Activated naive CD8-positive, alpha-beta T cell treated with anti-CD3 and anti-CD28 coated beads, Interleukin-2, amount 10 ng/mL, durations not matched to agents 7 days and 5 days (primary cell): Measurements from ENCODE around the gene RTRAF. TPM values are rescaled to one million over a fixed set of nuclear protein-coding genes. Genes with fewer than 3 reads are reported as not detected.

Experiments used
- ATAC-seq: fragments of 150-1000 bp; cut with Tn5 transposase; one replicate; pipeline ENCODE4 v1.10.0; 2021; ENCODE audit warnings: low read depth, moderate library complexity
- POLR2A ChIA-PET: fragments of 350-600 bp; sonication (Branson Sonifier 250); formaldehyde crosslinking; loops from one replicate; lab custom pipeline; 2021; ENCODE audit warnings: antibody characterized with exemption; lab: Charles Lee
- DNase-seq: peaks from one replicate; pipeline ENCODE4 v3.0.0; 2021
- H3K27ac Mint-ChIP-seq: one replicate; pipeline ENCODE4 v1.8.0; 2022; ENCODE audit warnings: mild to moderate bottlenecking, mixed read lengths
- H3K27me3 Mint-ChIP-seq: one replicate; pipeline ENCODE4 v1.8.0; 2022; ENCODE audit warnings: mild to moderate bottlenecking, moderate library complexity, mixed read lengths
- H3K36me3 Mint-ChIP-seq: one replicate; pipeline ENCODE4 v1.8.0; 2021; ENCODE audit warnings: mild to moderate bottlenecking, mixed read lengths
- H3K4me1 Mint-ChIP-seq: one replicate; pipeline ENCODE4 v1.8.0; 2021; ENCODE audit warnings: mixed read lengths
- H3K4me3 Mint-ChIP-seq: one replicate; pipeline ENCODE4 v1.8.0; 2022; ENCODE audit warnings: mild to moderate bottlenecking, moderate library complexity, mixed read lengths
- H3K9me3 Mint-ChIP-seq: one replicate; pipeline ENCODE4 v1.8.0; 2021; ENCODE audit warnings: mixed read lengths
- total RNA-seq, 2 experiments: library from RNA; stranded (reverse); gene quantifications; one replicate each; pipeline ENCODE4 v1.2.3, GENCODE V29; 2021

Gene RTRAF
- total RNA-seq, 2 experiments from 2014 or later: 143 to 147 TPM

DNA sequence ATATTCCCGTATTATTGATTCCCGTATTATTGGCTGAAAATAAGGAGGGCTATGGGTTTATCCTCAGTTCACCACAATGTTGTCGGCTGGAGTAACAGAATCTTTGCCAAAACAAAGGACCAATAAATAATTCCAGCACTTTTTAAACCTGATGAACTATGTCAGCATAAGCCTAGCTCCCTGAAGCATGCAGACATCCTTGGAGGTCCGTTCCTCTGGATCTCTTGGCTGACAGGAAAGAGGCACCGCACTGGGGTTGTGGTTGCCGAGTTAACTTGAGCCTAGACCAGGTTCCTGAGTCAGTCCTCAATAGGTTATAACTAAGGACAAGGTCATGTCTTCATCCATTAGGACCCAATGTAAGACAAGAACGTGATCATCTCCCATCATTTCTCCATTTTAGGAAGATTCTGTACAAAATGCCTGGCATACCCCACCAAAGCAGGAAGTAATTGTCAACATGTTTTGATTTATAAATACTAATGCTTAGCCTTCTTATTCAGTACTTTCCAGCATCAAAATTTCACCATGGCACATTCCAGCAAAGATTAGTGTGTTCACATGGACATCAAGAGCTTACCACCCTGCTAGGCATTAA, 43.0 kb downstream of the RTRAF start:
- POLR2A ChIA-PET: no interaction called here
- no peak for DNase-seq
- Mint-ChIP-seq H3K9me3 (no peaks in the 10 kb centered on the region), H3K4me3 (no peak overlapping the region), H3K4me1 (no peaks in the 10 kb centered on the region), H3K27ac (no peak overlapping the region), H3K36me3 (no peaks in the 10 kb centered on the region), H3K27me3 (peaks cover 3% of the 10 kb centered on the region)
- ATAC-seq: no peak

DNA sequence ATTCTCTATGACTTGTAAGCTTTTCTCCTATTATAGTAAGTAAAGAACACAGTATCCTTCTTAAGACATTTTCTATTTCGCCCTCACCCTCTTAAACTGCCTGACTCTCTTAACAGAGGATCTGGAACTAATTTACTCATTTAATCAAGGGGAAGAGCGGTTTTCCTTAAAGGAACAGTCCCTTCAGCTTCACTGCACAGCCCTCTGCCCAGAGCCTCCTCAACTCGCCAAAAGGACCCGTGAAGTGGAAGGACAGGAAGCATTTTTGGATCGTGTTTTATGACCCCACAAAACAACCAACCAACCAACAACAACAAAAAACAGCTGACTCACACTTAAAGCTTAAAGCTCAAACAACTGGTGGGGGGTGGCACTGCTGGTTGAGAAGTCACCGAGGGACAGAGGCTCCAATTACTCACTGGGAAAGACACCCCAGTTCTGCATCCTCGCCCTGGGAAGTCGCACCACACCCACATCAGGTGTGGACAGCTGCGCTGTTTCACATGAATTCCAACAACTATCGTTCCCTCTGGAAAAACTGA, 43.8 kb downstream of the RTRAF start:
- H3K4me1 Mint-ChIP-seq: no peaks in the 10 kb centered on the region
- POLR2A ChIA-PET: no interaction called here
- H3K27me3 Mint-ChIP-seq: peaks cover 4% of the 10 kb centered on the region
- H3K36me3 Mint-ChIP-seq: no peaks in the 10 kb centered on the region
- H3K4me3 Mint-ChIP-seq: no peak overlapping the region
- no peaks in the 10 kb centered on the region for H3K9me3 Mint-ChIP-seq
- no peak overlapping the region for H3K27ac Mint-ChIP-seq
- ATAC-seq (no peak), DNase-seq (no peak)

DNA sequence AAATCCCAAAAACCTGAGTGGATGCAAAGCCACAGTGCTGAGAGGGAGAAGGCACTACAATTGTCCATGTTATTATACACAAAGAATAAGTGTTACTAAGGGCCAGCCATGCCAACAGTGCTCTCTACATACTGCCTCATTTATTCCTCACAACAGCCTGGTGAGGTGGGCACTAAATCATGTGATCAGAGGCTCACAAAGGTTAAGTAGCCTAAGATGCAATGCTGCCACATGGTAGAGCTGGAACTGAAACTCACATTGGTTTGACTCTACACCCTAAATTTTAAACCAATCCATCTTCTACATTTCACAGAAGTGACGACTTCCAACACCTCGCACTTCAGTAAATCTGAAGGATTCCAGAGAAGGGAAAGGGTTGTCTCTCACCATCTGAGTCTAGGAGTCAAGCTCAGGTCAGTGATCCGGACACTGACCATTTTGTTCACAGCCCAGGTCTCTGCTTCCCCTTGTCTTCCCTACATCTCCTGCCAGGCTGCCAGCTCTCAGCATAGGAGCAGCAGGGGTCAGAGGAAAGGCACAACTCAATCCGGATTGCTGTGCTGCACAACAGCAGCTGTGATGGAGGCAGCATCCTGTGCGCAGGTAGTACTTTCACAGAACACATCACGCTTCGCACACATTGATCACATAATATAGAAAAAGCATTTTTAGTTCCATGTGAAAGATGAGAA, 49.9 kb downstream of the RTRAF start:
- H3K9me3 Mint-ChIP-seq: no peaks in the 10 kb centered on the region
- peaks cover 7% of the 10 kb centered on the region for H3K27me3 Mint-ChIP-seq
- H3K4me1 Mint-ChIP-seq: no peaks in the 10 kb centered on the region
- no peaks in the 10 kb centered on the region for H3K36me3 Mint-ChIP-seq
- ATAC-seq (no peak), DNase-seq (no peak)
- POLR2A ChIA-PET: no interaction called here
- no peak overlapping the region for H3K27ac Mint-ChIP-seq
- no peak overlapping the region for H3K4me3 Mint-ChIP-seq

DNA sequence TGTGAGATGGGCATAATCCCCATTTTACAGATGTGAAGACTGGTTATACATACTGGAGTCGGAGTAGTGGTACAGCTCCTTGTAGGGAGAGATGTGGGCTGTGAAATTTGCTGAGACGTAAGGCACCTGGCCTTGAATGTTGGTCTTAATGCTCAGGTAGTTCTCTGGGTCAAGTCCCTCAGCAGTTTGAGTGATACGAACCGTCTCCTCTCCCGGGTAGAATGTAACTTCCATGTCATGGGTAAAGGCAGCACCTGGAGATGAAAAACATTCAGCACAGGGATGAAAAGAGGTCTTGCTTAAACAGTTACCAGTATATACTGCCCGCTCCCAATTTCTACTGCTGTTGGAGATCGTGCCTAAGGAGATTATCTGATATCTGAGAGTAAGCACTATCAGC, 51.3 kb downstream of the RTRAF start:
- no peak overlapping the region for H3K27ac Mint-ChIP-seq
- H3K27me3 Mint-ChIP-seq: peaks cover 7% of the 10 kb centered on the region
- no peak for ATAC-seq
- POLR2A ChIA-PET: no interaction called here
- no peaks in the 10 kb centered on the region for H3K9me3 Mint-ChIP-seq
- H3K36me3 Mint-ChIP-seq: no peaks in the 10 kb centered on the region
- no peak for DNase-seq
- H3K4me3 Mint-ChIP-seq: no peak overlapping the region
- no peaks in the 10 kb centered on the region for H3K4me1 Mint-ChIP-seq

DNA sequence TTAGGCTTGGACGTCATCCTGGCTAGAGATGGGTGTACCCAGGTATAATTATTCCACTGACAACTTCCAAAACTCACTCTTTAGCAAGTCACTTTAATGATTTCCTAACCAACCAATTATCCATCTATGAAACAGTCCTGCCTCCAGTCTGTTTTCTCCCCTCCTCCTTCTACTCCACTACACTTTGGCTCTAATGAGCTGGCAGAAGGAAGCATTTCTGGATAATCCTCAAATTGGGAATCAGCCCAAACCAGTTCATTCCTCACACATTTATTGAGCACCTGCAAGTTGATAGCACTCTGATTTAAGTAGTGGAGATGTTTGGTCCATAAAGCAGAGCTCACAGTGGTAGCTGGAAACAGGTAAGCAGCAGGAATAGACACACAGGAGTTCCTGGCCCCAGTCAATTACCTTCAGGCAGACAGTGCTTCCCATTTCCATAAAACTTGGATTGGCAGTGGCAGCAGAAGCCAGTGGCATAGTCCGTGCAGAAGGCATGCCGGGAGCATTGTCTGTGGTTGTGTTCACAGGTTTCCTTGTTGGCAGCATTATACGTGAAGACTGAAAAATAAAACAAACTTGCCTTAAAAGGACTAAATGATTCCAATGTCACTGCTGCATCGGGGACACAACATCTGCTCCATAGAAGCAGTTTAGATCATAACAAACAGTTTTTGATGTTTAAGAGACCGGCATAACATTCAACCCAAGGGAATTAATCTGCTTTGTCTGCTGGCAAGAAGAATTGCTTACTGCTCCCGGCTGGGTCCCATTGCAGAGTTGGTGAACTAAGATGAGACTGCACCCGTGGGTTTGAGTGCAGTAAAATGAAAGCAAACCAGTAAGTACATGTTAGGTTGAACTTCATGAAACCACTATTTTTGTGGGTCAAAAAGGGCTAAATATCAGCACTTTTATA, 53.3 kb downstream of the RTRAF start:
- H3K4me3 Mint-ChIP-seq: no peak overlapping the region
- H3K36me3 Mint-ChIP-seq: no peaks in the 10 kb centered on the region
- H3K27me3 Mint-ChIP-seq: peaks cover 8% of the 10 kb centered on the region
- DNase-seq: no peak
- H3K4me1 Mint-ChIP-seq: no peaks in the 10 kb centered on the region
- no peak overlapping the region for H3K27ac Mint-ChIP-seq
- no peaks in the 10 kb centered on the region for H3K9me3 Mint-ChIP-seq
- POLR2A ChIA-PET: no interaction called here
- no peak for ATAC-seq

DNA sequence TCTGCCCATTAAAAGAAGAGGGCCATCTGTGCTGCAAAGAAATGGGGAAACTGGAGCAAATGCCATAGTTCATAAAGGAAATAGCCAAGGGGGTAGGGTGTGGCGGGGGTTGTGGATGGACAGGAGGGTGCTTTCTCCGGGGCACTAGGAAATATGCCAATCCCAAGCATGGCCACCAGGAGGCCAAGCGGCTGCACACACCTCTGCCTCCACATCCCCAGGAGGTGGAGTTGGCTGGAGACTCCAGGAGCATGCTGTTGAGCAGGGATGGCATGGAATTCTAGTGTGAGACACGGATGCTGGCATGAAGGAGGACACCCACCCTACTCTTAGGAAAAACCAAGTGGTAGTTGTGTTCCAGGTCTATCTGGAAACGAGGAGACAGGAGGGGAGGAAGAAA, 54.3 kb downstream of the RTRAF start:
- Mint-ChIP-seq H3K27ac (no peak overlapping the region), H3K4me3 (no peak overlapping the region), H3K4me1 (no peaks in the 10 kb centered on the region), H3K27me3 (peaks cover 2% of the 10 kb centered on the region), H3K36me3 (no peaks in the 10 kb centered on the region), H3K9me3 (no peaks in the 10 kb centered on the region)
- POLR2A ChIA-PET: no interaction called here
- DNase-seq: peak; percentile 45
- peak; percentile 71 for ATAC-seq

DNA sequence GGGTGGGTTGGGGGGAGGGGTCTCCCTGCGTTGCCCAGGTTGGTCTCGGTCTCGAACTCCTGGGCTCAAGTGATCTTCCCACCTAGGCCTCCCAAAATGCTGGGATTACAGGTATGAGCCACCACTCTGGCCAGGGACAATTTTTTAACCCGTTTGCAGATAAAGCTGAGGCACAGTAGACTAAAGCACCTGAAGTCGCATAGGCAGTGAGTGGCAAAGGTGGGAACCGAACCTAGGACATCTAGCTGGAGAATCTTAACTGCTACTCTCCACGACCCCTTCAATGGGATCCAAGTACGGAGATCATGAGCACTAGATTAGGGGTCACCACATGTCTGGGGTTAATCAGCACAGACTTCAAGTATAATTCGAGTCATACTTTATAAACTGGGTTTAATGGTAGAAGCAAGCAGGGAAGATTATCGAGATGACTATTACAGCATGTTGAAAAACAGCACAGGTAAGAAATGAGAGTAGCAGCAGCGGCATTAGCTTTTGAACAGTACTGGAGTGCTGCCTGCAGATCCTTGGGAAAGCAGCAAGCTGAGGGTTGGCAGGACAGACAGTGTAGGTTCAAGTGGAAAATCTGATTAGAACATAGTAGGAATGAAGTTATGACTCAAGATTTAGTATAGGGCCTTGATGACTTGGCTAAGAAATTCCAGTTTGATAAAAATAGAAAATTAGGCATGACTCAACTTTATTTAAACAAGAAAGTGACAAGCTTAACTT, 55.6 kb downstream of the RTRAF start:
- Mint-ChIP-seq H3K4me1 (no peaks in the 10 kb centered on the region), H3K36me3 (no peaks in the 10 kb centered on the region), H3K9me3 (no peaks in the 10 kb centered on the region), H3K4me3 (no peak overlapping the region), H3K27ac (no peak overlapping the region), H3K27me3 (peaks cover 5% of the 10 kb centered on the region)
- ATAC-seq (no peak), DNase-seq (no peak)
- POLR2A ChIA-PET: no interaction called here

DNA sequence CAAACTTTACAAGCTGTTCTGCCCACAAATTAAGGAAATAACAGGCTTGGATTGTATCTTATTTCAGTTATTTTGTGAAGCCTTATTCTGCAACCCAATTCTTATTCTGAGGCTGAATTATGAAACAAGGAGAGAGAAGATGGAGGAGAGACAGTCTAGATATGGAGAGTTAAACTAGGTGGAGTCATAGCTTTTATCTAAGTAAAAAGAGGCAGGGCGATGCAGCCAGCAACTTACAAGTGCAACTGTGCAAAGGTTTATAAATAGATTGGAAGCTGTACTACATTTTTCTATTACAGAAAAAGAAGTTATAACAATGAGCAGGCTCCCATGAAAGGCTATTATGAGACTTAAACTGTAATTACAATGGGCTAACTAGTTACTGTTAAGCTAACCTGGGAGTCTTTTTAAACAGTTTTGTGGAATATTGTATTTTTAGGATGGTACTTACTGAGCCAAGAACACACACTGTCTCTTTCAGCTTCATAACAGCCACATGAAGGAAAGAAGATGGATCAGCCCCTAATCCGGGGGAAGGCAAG, 57.1 kb downstream of the RTRAF start:
- ATAC-seq: no peak
- Mint-ChIP-seq H3K4me1 (no peaks in the 10 kb centered on the region), H3K9me3 (no peaks in the 10 kb centered on the region), H3K4me3 (no peak overlapping the region), H3K36me3 (no peaks in the 10 kb centered on the region), H3K27me3 (peaks cover 5% of the 10 kb centered on the region), H3K27ac (no peak overlapping the region)
- POLR2A ChIA-PET: no interaction called here
- DNase-seq: no peak

DNA sequence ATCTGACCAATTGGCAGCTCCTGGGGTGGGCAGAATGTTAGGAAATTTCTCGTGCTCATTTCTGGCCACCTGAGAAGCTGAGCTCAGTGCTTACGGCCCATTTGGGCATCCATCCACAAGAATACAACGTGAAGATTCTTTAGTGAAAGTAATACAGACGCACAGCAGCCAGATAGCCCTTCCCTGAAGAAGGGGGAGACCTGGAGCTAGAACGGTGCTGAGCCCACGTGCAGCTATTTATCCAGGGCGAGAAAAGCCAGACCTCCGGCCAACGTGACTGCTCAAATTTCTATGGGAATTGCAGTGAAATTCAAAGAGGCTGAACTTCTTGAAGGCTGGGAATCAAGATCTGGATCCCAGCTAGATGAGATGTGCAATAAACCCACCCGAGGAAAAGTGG, 58.8 kb downstream of the RTRAF start:
- H3K27ac Mint-ChIP-seq: no peak overlapping the region
- no peaks in the 10 kb centered on the region for H3K9me3 Mint-ChIP-seq
- no peak overlapping the region for H3K4me3 Mint-ChIP-seq
- H3K27me3 Mint-ChIP-seq: peaks cover 7% of the 10 kb centered on the region
- POLR2A ChIA-PET: no interaction called here
- ATAC-seq (no peak), DNase-seq (no peak)
- H3K4me1 Mint-ChIP-seq: no peaks in the 10 kb centered on the region
- H3K36me3 Mint-ChIP-seq: no peaks in the 10 kb centered on the region

DNA sequence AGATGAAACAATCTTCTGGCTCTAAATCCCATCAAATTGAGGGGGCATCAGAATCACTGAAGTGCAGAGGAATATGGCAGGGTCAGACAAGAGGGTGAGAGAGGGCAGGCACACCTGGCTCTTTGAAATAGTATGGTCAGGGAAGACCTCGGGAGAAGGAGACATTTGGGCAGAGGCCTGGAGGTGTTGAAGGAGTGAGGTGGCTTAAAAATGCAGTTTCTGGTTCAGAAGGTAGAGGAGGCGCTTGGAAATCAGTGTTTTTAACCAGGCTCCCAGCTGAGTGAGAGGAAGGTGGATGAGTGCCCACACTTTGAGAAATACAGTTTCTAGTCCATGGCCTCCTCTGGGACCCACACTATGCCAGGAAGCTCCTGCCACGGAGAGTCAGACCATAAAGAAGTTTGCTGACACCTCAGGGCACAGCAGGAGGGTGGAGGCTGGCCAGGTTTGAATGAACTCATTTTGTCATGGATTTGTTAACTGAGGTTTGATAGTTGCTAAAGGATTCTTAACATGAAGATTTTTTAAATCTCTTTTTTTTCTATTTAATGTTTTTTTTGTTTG, 59.4 kb downstream of the RTRAF start:
- H3K27me3 Mint-ChIP-seq: peaks cover 7% of the 10 kb centered on the region
- no peak overlapping the region for H3K27ac Mint-ChIP-seq
- no peaks in the 10 kb centered on the region for H3K4me1 Mint-ChIP-seq
- ATAC-seq: no peak
- POLR2A ChIA-PET: no interaction called here
- H3K9me3 Mint-ChIP-seq: no peaks in the 10 kb centered on the region
- H3K4me3 Mint-ChIP-seq: no peak overlapping the region
- H3K36me3 Mint-ChIP-seq: no peaks in the 10 kb centered on the region
- no peak for DNase-seq

DNA sequence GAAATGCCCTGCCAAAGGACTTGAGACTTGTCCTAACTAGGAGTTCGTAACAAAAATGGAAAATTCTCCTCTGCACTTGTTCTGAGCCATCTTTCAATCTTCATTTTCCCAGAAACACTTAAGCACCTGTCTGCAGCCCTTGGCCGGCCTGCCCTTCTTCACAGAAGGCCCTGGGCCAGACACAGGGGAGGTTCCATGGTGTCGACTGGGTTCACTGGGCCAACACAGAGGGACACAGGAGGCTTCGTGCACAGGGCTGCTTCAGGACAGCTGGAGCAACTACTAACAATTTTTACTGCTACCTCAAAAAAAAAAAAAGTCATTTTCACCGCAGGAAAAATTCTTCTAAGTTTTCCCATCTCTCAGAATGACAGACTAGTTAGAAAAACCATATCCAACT, 59.9 kb downstream of the RTRAF start:
- H3K36me3 Mint-ChIP-seq: no peaks in the 10 kb centered on the region
- no peaks in the 10 kb centered on the region for H3K9me3 Mint-ChIP-seq
- H3K27ac Mint-ChIP-seq: no peak overlapping the region
- peaks cover 7% of the 10 kb centered on the region for H3K27me3 Mint-ChIP-seq
- no peaks in the 10 kb centered on the region for H3K4me1 Mint-ChIP-seq
- no peak for ATAC-seq
- H3K4me3 Mint-ChIP-seq: no peak overlapping the region
- no peak for DNase-seq
- POLR2A ChIA-PET: no interaction called here

DNA sequence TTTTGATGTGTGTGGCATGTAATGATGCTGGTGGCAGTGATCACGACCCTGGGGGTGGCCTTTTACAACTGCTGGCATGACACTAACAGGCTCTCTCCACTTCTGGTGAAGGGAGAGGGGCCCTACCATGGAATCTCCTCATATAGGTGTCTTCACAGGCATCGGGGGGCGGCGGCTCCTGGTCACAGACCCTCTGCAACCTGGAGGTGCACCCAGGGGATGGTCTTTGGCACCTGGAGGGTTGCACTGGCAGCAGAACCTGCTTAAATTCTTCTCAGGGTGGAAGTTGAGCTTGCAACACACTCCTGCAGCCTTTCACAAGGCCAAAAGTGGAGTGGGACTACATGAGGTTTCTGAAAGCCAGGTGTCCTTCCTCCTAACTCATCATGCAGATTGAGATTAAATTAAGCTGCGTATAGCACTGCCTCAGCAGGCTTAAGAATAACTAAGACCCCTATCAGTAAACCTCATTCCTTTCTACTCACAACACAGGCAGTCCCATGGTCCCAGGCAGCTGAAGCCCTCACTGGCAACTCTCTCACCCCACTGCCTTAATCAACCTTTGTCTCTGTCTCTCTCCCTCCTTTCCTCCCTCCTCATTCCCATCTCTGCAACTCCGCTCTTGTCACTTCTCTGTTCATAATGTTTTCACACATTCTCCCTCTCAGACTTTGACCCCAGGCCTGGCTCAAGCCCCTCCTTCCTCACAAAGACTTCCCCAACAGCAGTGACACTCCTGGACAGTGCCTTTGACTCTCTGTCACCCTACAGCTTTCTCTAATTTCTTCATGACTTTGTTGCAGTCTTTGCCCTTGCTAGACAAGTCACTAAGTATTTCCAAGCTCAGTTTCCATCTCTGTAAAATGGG, 60.6 kb downstream of the RTRAF start:
- ATAC-seq (no peak), DNase-seq (no peak)
- H3K4me1 Mint-ChIP-seq: no peaks in the 10 kb centered on the region
- no peaks in the 10 kb centered on the region for H3K36me3 Mint-ChIP-seq
- H3K27me3 Mint-ChIP-seq: peaks cover 10% of the 10 kb centered on the region
- POLR2A ChIA-PET: no interaction called here
- no peak overlapping the region for H3K4me3 Mint-ChIP-seq
- H3K27ac Mint-ChIP-seq: no peak overlapping the region
- H3K9me3 Mint-ChIP-seq: no peaks in the 10 kb centered on the region
